ENCODE measurements around the gene RNF150.
"Not testable (repeated sequence)": the region's sequence is repeated elsewhere in the genome, so short reads cannot be mapped to it uniquely, and the experiment has no call there.

Gene RNF150

GRCh38 chr4:141133146-141133998 lies at the start of gene RNF150:
Gene RNF150 (minus strand): TSS chr4:141133469.
- DNase-seq: peak; percentile 78

GRCh38 chr4:141180991-141181761 lies 47.9 kb upstream of the RNF150 start:
- no peak for DNase-seq

GRCh38 chr4:141179474-141180373 lies 46.5 kb upstream of the RNF150 start:
- DNase-seq: no peak

GRCh38 chr4:141177171-141177570 lies 43.9 kb upstream of the RNF150 start:
- DNase-seq: no peak

- no peak for DNase-seq
These were observed 41.2 kb upstream of the RNF150 start for GRCh38 chr4:141174457-141174856.

- no peak for DNase-seq
These were observed 37.4 kb upstream of the RNF150 start for GRCh38 chr4:141170671-141171070.

GRCh38 chr4:141169391-141169790 lies 36.1 kb upstream of the RNF150 start:
- DNase-seq: no peak

GRCh38 chr4:141165001-141165400 lies 31.7 kb upstream of the RNF150 start:
- DNase-seq: not testable (repeated sequence)

- no peak for DNase-seq
These were observed 25.8 kb upstream of the RNF150 start for GRCh38 chr4:141159027-141159426.

- no peak for DNase-seq
These were observed 24.9 kb upstream of the RNF150 start for GRCh38 chr4:141158219-141158618.

GRCh38 chr4:141155586-141155985 lies 22.3 kb upstream of the RNF150 start:
- DNase-seq: no peak

- DNase-seq: no peak
These were observed 21.5 kb upstream of the RNF150 start for GRCh38 chr4:141154725-141155124.

GRCh38 chr4:141153751-141154510 lies 20.7 kb upstream of the RNF150 start:
- DNase-seq: no peak

GRCh38 chr4:141144207-141144606 lies 10.9 kb upstream of the RNF150 start:
- no peak for DNase-seq

- no peak for DNase-seq
These were observed 9.2 kb upstream of the RNF150 start for GRCh38 chr4:141142423-141142822.

GRCh38 chr4:141140391-141141200 lies 7.3 kb upstream of the RNF150 start:
- DNase-seq: no peak

GRCh38 chr4:141133999-141134995 lies 1.0 kb upstream of the RNF150 start:
- DNase-seq: no peak

- no peak for DNase-seq
These were observed 542 bp downstream of the RNF150 start for GRCh38 chr4:141132709-141133145.

- no peak for DNase-seq
These were observed 1.1 kb downstream of the RNF150 start for GRCh38 chr4:141132072-141132708.

GRCh38 chr4:141131723-141132071 lies 1.6 kb downstream of the RNF150 start:
- no peak for DNase-seq

Data from NCI-H510A (cell line).